ENCODE results near the gene ERC2.

ERC2 gene

DNA sequence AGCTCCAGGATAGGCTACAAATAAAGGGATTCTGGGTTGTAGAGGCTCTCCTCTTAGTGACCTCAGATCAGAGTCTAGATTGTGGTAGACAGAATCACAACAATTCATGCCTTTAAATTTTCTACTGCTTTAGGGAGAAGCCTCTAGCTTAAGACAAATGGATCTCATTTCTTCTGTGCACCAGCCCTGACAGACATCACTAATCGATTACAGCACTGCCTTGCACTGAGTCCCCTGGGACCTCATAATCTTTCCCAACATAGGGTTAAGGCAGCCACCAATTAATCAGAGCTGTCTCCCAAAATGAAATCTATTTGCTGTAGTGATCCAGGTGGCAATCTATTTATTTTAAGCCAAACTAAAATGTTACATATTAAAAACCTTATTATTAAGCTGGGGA is 544.6 kb downstream of the ERC2 start:
- DNase-seq (ENCODE audit: low spot score): no peak
- TF ChIP-seq, protein P1, sequence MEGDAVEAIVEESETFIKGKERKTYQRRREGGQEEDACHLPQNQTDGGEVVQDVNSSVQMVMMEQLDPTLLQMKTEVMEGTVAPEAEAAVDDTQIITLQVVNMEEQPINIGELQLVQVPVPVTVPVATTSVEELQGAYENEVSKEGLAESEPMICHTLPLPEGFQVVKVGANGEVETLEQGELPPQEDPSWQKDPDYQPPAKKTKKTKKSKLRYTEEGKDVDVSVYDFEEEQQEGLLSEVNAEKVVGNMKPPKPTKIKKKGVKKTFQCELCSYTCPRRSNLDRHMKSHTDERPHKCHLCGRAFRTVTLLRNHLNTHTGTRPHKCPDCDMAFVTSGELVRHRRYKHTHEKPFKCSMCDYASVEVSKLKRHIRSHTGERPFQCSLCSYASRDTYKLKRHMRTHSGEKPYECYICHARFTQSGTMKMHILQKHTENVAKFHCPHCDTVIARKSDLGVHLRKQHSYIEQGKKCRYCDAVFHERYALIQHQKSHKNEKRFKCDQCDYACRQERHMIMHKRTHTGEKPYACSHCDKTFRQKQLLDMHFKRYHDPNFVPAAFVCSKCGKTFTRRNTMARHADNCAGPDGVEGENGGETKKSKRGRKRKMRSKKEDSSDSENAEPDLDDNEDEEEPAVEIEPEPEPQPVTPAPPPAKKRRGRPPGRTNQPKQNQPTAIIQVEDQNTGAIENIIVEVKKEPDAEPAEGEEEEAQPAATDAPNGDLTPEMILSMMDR (IDR thresholded peaks at IDR 0.05; ENCODE audit: extremely low read depth, missing control alignments): no peak

DNA sequence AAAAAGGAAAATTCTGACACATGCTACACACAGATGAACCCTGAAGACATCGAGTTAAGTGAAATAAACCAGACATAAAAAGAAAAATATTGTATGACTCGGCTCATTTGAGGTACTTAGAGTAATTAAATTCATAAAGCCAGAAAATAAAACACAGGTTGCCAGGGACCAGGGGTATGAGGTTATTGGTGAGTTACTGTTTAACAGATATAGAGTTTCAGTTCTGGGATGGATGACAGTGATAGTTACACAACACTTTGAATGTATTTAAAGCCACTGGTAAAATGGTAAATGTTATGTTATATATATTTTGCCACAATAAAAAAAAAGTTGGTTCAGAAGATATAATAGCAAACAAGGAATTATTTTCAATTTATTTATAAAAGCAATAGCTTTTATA is 545.1 kb downstream of the ERC2 start:
- no peak for DNase-seq (ENCODE audit: low spot score)
- TF ChIP-seq, protein P1 (IDR thresholded peaks at IDR 0.05; ENCODE audit: extremely low read depth, missing control alignments): no peak

DNA sequence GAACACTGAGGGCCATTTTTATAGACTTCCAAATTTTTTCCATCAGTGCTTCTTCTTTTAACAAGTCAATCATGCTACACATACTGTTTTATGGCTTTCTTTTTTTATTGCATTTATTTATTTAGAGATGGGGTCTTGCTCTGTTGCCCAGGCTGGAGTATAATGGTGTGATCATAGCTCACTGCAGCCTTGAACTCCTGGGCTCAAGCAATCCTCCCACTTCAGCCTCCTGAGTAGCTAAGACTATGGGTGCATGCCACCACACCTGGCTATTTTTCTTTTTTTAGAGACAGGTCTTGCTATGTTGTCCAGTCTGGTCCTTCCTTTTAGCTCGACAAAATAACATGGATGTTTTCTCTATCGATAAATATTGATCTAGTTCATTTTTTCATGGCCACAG is 555.4 kb downstream of the ERC2 start:
- TF ChIP-seq, protein P1 (IDR thresholded peaks at IDR 0.05; ENCODE audit: extremely low read depth, missing control alignments): no peak
- no peak for DNase-seq (ENCODE audit: low spot score)

DNA sequence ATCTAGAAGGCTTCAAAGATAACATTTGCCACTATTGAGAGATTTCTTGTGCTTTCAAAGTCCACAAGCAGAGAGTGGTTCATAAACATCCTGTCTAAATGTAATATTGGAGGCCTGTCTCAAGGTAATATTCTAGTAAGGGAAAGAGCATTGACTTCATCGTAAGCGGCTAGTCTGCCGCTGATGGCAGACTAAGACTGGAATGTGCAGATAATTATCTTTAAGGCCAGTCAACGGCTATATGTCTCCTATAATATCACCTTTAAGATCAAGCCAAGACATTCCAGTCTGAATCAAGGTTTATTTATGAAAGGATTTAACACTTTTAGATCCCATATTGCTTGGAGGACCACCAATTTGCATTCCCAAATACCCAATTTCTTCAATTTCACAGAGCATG is 557.0 kb downstream of the ERC2 start:
- no peak for DNase-seq (ENCODE audit: low spot score)
- TF ChIP-seq, protein P1 (IDR thresholded peaks at IDR 0.05; ENCODE audit: extremely low read depth, missing control alignments): no peak

DNA sequence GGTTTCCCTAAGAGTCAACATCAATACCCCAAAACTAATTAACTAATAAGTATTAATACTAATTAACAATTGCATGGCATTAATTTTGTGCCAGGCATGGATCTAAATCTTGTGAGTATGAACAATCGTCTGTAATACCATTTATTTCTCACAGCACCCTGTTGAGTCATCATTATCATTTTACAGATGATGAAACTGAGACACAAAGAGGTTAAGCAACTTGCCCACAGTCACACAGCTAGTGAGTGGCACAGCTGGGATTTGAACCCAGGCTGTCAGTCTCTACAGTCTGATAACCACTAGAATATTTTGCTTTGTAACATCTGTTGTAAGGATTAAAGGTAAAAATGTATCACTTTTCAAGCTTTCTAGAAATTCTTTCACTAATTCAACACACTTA is 557.7 kb downstream of the ERC2 start:
- TF ChIP-seq, protein P1 (IDR thresholded peaks at IDR 0.05; ENCODE audit: extremely low read depth, missing control alignments): no peak
- DNase-seq (ENCODE audit: low spot score): no peak

DNA sequence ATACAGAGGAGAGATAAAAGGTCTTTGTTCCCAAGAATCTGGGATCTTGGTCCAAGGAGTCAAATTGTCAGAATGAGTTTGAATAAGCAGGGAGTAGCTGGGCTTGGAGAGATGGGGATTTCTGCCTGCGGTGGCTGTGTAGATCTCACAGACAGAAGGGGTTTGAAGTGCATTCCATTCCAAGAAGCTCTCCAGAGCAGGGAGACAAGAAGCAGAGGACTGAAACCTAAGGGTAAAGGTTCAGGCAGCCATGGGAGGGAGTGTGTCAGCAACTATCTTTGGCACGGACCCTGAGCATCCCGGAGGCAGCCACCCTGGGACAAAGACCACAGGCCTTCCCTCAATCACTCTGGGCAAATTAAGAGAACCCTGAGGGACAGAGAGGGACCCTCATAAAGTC is 558.9 kb downstream of the ERC2 start:
- no peak for DNase-seq (ENCODE audit: low spot score)
- TF ChIP-seq, protein P1 (IDR thresholded peaks at IDR 0.05; ENCODE audit: extremely low read depth, missing control alignments): no peak

DNA sequence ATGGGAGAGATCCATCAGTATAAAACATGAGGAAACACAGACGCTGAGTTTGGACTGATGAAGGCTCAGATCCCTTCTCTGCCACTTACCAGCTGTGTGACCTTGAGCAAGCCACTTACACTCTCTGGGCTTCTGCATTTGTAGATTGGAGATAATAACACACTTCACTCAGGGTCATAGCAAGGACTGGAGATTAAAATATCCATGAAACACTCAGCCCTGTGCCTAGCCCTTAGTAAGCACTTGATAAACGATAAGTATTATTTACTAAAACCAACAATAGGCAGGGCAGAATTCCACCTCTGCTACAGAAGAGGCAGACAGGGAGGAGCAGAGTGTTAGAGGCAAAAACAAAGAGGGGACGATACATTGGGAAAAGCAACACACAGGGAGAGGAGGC is 560.7 kb downstream of the ERC2 start:
- TF ChIP-seq, protein P1 (IDR thresholded peaks at IDR 0.05; ENCODE audit: extremely low read depth, missing control alignments): no peak
- no peak for DNase-seq (ENCODE audit: low spot score)
